Nephron (organoid): ENCODE data around the gene PTPRA.

Experiments
- H3K27ac Mint-ChIP-seq, 3 experiments: 2 replicates each; pipeline ENCODE4 v1.8.0; 2020; ENCODE audit warnings: mixed read lengths in 3 of 3, mild to moderate bottlenecking in 2 of 3, moderate library complexity in 1 of 3
- H3K27me3 Mint-ChIP-seq: 2 replicates; pipeline ENCODE4 v1.8.0; 2021; ENCODE audit warnings: low read depth, mild to moderate bottlenecking, moderate library complexity, mixed read lengths
- H3K36me3 Mint-ChIP-seq: 2 replicates; pipeline ENCODE4 v1.8.0; 2020; ENCODE audit warnings: low read depth, mixed read lengths
- H3K4me1 Mint-ChIP-seq: 2 replicates; pipeline ENCODE4 v1.8.0; 2020; ENCODE audit warnings: mixed read lengths
- H3K4me3 Mint-ChIP-seq, 3 experiments: 2 replicates each; pipeline ENCODE4 v1.8.0; 2020; ENCODE audit warnings: mild to moderate bottlenecking in 3 of 3, mixed read lengths in 3 of 3, moderate library complexity in 2 of 3
- H3K9me3 Mint-ChIP-seq: 2 replicates; pipeline ENCODE4 v1.8.0; 2020; ENCODE audit warnings: mixed read lengths
- TF ChIP-seq, protein P1 (sequence below), 3 experiments: fragments of 200-600 bp; sonication (generic); IDR thresholded peaks; one replicate each; pipeline ENCODE4 v1.5.0; 2021; ENCODE audit warnings: antibody characterized with exemption in 3 of 3; ENCODE audit not compliant: unreplicated experiment in 3 of 3

The PTPRA gene

DNA sequence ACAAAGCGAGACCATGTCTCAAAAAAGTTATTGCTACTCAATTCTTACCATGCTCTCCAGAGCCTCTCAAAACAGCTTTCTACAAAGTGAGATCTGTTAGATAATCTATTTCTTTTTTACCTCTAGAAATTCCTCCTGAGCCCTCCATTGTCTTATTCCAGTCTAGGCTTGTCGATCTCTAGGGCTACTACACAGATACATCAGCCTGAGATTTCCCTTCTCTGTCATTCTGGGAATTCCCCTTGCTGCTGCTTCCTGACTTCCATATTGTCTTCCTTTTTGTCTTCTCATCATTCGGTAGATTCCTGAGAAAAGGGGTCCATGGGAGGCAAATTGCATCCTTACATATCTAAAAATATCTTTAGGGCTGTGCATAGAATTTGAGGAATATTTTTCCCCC is 94.6 kb downstream of the PTPRA start:
- Mint-ChIP-seq H3K36me3 (peaks cover 36% of the 10 kb centered on the region), H3K4me3 (no peak overlapping the region), H3K27me3 (no peaks in the 10 kb centered on the region), H3K9me3 (no peaks in the 10 kb centered on the region), H3K4me1 (no peaks in the 10 kb centered on the region), H3K27ac (no peak overlapping the region)
- TF ChIP-seq, protein P1, sequence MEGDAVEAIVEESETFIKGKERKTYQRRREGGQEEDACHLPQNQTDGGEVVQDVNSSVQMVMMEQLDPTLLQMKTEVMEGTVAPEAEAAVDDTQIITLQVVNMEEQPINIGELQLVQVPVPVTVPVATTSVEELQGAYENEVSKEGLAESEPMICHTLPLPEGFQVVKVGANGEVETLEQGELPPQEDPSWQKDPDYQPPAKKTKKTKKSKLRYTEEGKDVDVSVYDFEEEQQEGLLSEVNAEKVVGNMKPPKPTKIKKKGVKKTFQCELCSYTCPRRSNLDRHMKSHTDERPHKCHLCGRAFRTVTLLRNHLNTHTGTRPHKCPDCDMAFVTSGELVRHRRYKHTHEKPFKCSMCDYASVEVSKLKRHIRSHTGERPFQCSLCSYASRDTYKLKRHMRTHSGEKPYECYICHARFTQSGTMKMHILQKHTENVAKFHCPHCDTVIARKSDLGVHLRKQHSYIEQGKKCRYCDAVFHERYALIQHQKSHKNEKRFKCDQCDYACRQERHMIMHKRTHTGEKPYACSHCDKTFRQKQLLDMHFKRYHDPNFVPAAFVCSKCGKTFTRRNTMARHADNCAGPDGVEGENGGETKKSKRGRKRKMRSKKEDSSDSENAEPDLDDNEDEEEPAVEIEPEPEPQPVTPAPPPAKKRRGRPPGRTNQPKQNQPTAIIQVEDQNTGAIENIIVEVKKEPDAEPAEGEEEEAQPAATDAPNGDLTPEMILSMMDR (IDR thresholded peaks at IDR 0.05; ENCODE audit: unreplicated experiment in 3 of 3) = no peak

DNA sequence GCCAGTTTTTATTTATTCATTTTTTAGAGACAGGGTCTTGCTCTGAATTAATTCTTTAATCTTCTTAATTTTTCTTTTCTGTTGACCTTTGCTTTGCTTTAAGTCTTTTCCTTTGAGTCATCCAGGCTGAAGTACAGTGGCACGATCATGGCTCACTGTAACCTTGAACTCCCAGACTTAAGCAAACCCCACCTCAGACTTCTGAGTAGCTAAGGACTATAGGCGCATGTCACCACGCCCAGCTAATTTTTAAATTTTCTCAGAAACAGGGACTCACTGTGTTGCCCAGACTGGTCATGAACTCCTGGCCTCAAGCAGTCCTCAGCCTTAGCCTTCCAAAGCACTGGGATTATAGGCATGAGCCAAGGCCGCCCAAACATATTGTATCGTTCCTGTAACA is 98.8 kb downstream of the PTPRA start:
- no peaks in the 10 kb centered on the region for H3K4me1 Mint-ChIP-seq
- H3K36me3 Mint-ChIP-seq = peaks cover 34% of the 10 kb centered on the region
- TF ChIP-seq, protein P1 (IDR thresholded peaks at IDR 0.05; ENCODE audit: unreplicated experiment in 3 of 3) = no peak
- H3K27me3 Mint-ChIP-seq = no peaks in the 10 kb centered on the region
- no peak overlapping the region for H3K27ac Mint-ChIP-seq
- no peak overlapping the region for H3K4me3 Mint-ChIP-seq
- no peaks in the 10 kb centered on the region for H3K9me3 Mint-ChIP-seq

DNA sequence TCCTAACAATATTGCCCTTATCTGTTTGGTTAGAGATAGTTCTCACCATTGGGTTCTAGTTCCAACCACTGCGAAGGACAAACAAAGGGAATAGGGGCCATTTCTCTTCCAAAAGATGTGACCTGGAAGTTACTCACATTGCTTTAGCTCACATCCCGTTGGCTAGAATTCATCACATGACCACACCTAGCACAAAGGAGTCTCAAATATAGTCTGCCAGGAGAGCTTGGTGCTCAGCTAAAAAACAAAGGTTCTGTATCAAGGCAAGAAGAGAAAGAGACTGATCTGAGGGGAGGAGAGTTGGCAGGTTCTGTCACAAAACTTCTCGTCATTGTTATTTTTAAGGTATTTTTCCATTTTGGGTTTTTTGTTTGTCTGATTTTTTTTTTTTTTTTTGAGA is 100.3 kb downstream of the PTPRA start:
- Mint-ChIP-seq H3K27ac (no peak overlapping the region), H3K27me3 (no peaks in the 10 kb centered on the region), H3K4me3 (no peak overlapping the region), H3K4me1 (no peaks in the 10 kb centered on the region), H3K9me3 (no peaks in the 10 kb centered on the region), H3K36me3 (peaks cover 24% of the 10 kb centered on the region)
- TF ChIP-seq, protein P1 (IDR thresholded peaks at IDR 0.05; ENCODE audit: unreplicated experiment in 3 of 3) = no peak

DNA sequence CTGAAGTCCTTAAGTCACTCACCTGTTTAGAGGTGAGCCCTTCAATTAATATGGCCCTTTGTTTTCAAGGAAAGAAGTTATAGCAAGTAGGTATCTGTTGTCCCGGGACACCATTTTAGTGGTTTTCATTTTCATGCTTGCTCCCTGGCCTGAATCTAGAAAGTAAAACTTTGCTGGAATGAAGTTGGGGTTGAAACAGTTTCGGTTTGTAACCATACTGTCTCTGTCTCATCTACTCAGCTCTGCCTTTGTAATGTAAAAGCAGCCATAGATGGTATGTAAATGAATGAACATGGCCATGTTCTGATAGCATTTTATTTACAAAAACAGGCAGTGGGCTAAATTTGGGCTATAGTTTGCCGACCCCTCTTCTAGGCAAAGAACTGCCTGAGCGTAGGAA is 105.2 kb downstream of the PTPRA start:
- TF ChIP-seq, protein P1 (IDR thresholded peaks at IDR 0.05; ENCODE audit: unreplicated experiment in 3 of 3) = no peak
- no peaks in the 10 kb centered on the region for H3K9me3 Mint-ChIP-seq
- H3K27me3 Mint-ChIP-seq = no peaks in the 10 kb centered on the region
- H3K4me1 Mint-ChIP-seq = no peaks in the 10 kb centered on the region
- no peak overlapping the region for H3K27ac Mint-ChIP-seq
- no peak overlapping the region for H3K4me3 Mint-ChIP-seq
- peaks cover 9% of the 10 kb centered on the region for H3K36me3 Mint-ChIP-seq

DNA sequence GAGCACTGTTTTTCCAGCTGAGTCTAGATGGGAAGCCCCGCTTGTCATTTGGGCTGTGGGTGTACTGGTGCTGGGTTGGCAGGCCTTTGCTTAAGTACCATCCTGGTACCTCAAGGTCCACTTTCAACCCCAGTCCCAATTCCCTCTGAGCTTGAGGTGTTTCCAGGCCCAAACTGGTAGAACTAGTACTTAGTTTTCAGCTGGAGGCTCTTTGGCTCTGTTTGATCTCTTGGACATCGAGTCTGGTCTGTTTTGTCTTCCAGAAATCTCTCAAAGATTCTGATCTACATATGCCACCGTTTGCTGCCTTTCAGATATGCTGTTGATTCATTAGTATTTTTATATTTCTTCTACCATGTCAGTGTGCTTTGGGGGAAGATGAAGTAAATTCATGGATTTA is 108.4 kb downstream of the PTPRA start:
- no peak overlapping the region for H3K4me3 Mint-ChIP-seq
- no peaks in the 10 kb centered on the region for H3K27me3 Mint-ChIP-seq
- TF ChIP-seq, protein P1 (IDR thresholded peaks at IDR 0.05; ENCODE audit: unreplicated experiment in 3 of 3) = no peak
- peaks cover 6% of the 10 kb centered on the region for H3K36me3 Mint-ChIP-seq
- H3K9me3 Mint-ChIP-seq = no peaks in the 10 kb centered on the region
- H3K4me1 Mint-ChIP-seq = no peaks in the 10 kb centered on the region
- no peak overlapping the region for H3K27ac Mint-ChIP-seq

DNA sequence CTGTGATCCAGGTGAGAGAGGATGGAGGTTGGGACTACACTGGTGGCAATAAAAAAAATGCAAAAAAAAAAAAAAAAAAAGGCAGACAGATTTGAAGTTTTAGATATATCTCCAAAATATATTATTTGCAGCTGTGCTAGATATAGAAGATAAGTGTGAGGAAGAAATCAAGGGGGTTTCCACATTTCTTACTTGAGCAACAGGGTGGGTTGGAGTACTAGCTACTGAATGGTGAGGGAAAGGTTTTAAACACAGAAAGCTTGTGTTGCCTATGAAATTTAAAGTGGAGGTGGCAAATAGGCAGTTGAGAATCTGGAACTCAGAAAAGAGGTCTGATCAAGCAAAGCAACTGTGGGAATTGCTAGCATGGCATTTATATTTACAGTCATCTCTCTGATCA is 110.2 kb downstream of the PTPRA start:
- Mint-ChIP-seq H3K36me3 (peaks cover 22% of the 10 kb centered on the region), H3K27ac (no peak overlapping the region)
- TF ChIP-seq, protein P1 (IDR thresholded peaks at IDR 0.05; ENCODE audit: unreplicated experiment in 3 of 3) = no peak

More for the DNA sequence above, 110.2 kb downstream of the PTPRA start:
- H3K4me3 Mint-ChIP-seq = no peak overlapping the region
- H3K4me1 Mint-ChIP-seq = no peaks in the 10 kb centered on the region
- no peaks in the 10 kb centered on the region for H3K9me3 Mint-ChIP-seq
- H3K27me3 Mint-ChIP-seq = no peaks in the 10 kb centered on the region
